ENCODE results near the gene APCDD1.
"Not testable (repeated sequence)": the region's sequence is repeated elsewhere in the genome, so short reads cannot be mapped to it uniquely, and the experiment has no call there.

Gene APCDD1

GRCh38 chr18:10463096-10463495, 8.7 kb downstream of the APCDD1 start:
- no peak for TF ChIP-seq ZNF274 (IDR thresholded peaks at IDR 0.05; ENCODE audit: low read depth, low read length)
- H3K4me3 ChIP-seq (ENCODE audit: low read length): no peak overlapping the region

- no peak for TF ChIP-seq ZNF274 (IDR thresholded peaks at IDR 0.05; ENCODE audit: low read depth, low read length)
- no peak overlapping the region for H3K4me3 ChIP-seq (ENCODE audit: low read length)
Measured at GRCh38 chr18:10463741-10464140, 9.3 kb downstream of the APCDD1 start.

GRCh38 chr18:10464161-10464648, 9.8 kb downstream of the APCDD1 start:
- H3K4me3 ChIP-seq (ENCODE audit: low read length): not testable (repeated sequence)

DNA sequence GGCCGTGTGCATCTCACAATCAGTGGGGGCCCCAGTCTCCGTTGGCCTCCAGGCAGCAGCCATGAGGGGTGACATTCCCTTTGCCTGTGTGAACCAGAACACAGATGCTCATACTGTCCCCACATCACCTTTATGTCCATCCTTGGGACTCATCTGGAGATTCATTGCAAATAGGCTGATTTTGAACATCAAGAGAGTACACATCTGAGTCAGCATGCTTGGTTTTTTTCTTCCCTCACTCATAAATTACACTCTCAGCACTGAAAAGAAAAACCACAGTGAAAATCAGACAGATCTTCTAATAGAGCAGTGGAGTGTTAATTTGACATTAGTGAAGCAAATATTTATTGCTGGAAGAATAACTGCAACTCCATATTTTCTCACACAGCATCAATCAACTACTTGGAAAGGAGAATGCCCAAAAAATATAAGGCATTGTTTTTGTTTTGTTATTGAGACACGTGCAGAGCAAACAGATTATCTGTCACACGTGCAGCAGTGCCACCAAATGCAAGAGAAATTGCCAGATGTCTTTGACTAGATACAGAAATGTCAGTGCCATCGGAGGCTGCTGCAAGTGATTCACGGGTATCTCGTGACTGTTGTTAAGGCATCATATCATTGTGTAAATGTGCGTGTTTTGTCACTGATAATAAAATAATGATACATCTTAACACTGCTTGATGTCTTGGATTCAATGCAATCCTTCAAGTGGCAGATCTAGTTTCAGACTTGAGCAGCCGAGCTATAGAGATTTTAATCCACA, 10.9 kb downstream of the APCDD1 start:
- TF ChIP-seq ZNF274 (IDR thresholded peaks at IDR 0.05; ENCODE audit: low read depth, low read length): no peak
- H3K4me3 ChIP-seq (ENCODE audit: low read length): no peak overlapping the region

GRCh38 chr18:10470429-10470828, 16.0 kb downstream of the APCDD1 start:
- no peak for TF ChIP-seq ZNF274 (IDR thresholded peaks at IDR 0.05; ENCODE audit: low read depth, low read length)
- no peak overlapping the region for H3K4me3 ChIP-seq (ENCODE audit: low read length)

- H3K4me3 ChIP-seq (ENCODE audit: low read length): no peak overlapping the region
- no peak for TF ChIP-seq ZNF274 (IDR thresholded peaks at IDR 0.05; ENCODE audit: low read depth, low read length)
Measured at GRCh38 chr18:10471574-10471973, 17.1 kb downstream of the APCDD1 start.

- no peak for TF ChIP-seq ZNF274 (IDR thresholded peaks at IDR 0.05; ENCODE audit: low read depth, low read length)
- H3K4me3 ChIP-seq (ENCODE audit: low read length): no peak overlapping the region
Measured at GRCh38 chr18:10473132-10473531, 18.7 kb downstream of the APCDD1 start.

DNA sequence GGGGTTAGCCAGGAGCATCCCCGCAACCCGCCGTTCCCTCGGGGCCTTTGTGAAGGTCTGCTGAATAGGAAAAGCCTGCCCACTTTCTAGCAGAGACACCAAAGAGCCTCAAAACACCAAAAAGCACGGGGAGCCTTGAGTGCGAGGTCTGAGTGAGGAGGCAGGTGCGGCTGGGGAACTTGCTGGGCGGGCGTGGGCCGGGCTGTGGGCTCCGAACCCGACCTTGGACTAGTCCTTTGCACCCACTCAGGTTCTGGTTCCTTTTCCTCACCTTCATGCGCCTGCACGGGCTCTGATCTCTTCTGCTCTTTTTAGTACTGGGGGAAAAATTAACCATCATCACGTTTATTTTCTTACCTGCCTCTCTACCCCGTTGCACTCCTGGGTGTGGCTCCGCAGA, 19.9 kb downstream of the APCDD1 start:
- H3K4me3 ChIP-seq (ENCODE audit: low read length): no peak overlapping the region

DNA sequence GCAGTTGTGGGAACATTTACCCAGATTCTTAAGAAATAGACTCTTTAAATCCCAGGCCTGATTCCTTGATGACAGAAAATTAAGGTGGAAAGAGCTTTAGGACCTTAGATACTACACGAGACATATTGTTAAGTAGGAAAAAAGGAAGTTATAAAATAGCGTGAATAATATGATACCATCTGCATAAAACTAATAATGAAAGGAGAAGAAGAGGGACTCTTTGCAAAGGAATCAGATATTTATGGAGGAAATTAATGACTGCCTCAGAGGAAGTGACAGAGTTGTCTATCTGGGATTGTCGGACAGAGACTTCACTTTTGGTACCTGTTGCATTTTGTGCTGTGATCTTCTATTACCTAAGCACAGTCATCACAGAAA, 20.8 kb downstream of the APCDD1 start:
- no peak for TF ChIP-seq ZNF274 (IDR thresholded peaks at IDR 0.05; ENCODE audit: low read depth, low read length)
- no peak overlapping the region for H3K4me3 ChIP-seq (ENCODE audit: low read length)

More for the DNA sequence above, 19.9 kb downstream of the APCDD1 start:
- TF ChIP-seq ZNF274 (IDR thresholded peaks at IDR 0.05; ENCODE audit: low read depth, low read length): no peak

DNA sequence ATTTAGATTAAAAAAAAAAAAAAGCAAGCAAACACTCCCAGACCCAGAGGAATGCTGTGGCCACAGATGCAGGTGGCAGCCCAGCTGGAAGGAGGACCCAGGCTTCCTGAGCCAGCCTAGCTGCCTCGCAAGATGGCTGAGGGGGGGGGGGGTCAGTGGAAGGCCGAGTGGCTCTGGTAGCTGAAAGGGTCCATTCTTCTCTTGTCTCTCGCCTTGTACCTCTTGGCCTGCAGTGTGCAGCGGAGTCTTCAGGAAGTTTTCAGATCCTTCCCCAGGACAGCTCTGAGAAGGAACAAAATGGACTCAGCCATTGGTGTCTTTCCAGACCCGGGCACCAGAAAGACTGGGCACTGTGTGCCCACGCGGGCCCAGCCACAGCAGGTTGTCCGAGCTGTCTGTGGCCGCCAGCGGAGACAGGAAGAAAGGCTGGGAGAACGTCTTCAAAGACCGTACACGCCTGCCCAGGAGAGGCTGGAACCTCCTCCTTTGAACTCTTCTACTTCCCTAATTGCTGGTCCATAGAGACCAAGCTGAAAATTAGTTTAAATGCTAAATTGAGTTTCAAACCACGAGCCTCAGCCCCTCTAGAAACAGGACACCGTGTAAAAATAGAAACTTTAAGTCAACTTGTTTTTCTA, 21.3 kb downstream of the APCDD1 start:
- H3K4me3 ChIP-seq (ENCODE audit: low read length): no peak overlapping the region
- TF ChIP-seq ZNF274 (IDR thresholded peaks at IDR 0.05; ENCODE audit: low read depth, low read length): no peak

DNA sequence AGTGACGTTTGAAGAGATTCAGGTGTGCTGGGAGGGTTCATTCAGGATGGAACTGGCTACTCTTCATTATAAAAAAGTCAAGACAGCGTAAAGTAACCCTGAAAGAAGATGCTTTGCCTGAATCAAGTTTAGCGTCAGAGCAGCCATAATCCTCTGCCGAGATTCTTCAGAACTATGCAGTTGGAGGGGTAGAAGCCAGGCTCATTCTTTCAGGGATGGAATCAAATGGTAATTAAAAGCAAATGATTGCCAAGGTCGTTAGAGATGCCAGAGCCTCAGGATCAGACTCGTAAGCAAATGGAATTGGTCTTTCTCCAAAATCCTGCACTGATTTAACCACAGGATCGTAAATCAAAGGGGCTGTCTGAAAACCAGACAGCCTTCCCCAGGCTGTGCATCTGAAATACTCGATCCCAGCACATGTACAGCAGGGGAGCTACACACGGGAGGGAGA, 21.9 kb downstream of the APCDD1 start:
- TF ChIP-seq ZNF274 (IDR thresholded peaks at IDR 0.05; ENCODE audit: low read depth, low read length): no peak
- no peak overlapping the region for H3K4me3 ChIP-seq (ENCODE audit: low read length)

DNA sequence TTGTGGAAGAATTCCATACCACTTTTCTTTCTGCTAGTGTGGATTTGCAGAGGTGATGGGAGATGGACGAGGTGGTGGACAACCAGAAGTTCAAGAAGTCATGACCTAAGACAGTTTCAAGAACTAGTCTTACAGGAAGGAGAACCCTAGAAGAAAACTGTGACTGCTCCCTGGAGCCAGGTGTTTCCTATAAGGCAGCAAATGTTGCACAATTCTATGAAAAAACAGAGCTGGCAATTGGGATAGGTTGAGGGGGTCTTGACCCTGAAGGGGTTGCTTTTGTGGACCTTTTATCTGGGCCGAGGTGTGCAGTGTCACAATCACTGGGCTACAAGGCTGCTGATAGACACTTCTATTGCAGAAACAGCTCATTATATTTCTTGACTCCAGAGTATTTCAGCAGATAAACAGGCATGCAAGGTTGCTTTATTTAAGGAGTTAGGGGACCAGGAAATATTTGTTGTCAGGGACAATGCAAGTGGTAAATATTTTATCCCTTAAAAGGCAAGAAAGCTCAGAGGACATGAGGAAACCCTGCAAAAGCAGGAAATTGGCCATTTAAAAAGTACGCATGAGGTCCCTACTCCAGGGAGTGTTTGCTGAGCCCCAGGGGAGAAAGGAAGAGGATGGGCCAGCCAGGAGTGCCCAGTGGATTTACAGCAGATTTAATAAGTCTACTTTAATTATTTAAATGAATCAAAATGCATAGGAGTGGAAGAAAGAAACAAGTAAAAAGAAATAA, 22.9 kb downstream of the APCDD1 start:
- no peak for TF ChIP-seq ZNF274 (IDR thresholded peaks at IDR 0.05; ENCODE audit: low read depth, low read length)
- H3K4me3 ChIP-seq (ENCODE audit: low read length): no peak overlapping the region

DNA sequence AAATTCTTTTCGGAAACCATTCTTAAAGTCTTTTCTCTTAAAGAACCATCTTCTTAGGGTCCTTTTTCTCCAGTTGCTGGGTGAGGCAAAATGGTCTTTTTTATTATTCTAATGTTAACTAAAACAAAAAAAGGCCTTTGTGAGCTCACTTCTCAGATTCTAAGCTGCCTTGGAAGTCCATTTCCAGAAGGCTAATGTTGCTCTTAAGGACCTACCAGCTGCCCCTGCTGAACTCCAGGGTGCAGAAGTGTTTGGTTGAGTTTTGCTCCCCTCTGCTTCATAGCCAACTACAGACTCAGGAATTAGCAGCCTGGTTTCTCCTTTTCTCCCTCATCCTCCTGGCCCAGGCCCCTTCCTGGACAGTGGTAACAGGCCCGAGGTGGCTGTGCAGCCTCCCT, 23.4 kb downstream of the APCDD1 start:
- TF ChIP-seq ZNF274 (IDR thresholded peaks at IDR 0.05; ENCODE audit: low read depth, low read length): no peak
- no peak overlapping the region for H3K4me3 ChIP-seq (ENCODE audit: low read length)

GRCh38 chr18:10481831-10482230, 27.4 kb downstream of the APCDD1 start:
- no peak for TF ChIP-seq ZNF274 (IDR thresholded peaks at IDR 0.05; ENCODE audit: low read depth, low read length)
- no peak overlapping the region for H3K4me3 ChIP-seq (ENCODE audit: low read length)

Data from GM08714 (cell line).